Globus pallidus (tissue), 1 donor: ENCODE results near the gene ATOH8.
"Not testable (repeated sequence)": the region's sequence is repeated elsewhere in the genome, so short reads cannot be mapped to it uniquely, and the experiment has no call there.

Source experiments
- DNase-seq: peaks from one replicate; pipeline ENCODE4 v3.0.0-alpha.2; 2015; ENCODE audit warnings: low spot score

ATOH8 gene

DNA sequence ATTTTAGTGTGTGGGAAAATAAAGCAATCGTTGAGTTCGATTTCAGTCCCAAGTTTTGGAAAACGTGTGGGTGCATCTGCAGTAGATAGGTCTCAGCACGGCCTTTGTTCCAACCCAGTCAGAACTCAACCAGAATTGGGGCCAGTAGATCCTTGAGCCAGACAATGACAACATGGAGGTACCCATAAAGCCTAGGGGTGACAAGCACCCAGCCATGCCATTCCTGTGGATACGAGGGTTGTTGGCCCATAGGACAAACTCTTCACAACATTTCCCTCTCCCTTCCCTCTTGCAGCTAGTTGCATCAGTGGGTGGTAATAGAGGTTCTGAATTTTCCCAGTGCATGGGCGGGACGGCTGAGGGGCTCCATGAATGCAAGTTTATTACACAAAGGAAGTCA, 74.9 kb downstream of the ATOH8 start:
- DNase-seq: no peak

DNA sequence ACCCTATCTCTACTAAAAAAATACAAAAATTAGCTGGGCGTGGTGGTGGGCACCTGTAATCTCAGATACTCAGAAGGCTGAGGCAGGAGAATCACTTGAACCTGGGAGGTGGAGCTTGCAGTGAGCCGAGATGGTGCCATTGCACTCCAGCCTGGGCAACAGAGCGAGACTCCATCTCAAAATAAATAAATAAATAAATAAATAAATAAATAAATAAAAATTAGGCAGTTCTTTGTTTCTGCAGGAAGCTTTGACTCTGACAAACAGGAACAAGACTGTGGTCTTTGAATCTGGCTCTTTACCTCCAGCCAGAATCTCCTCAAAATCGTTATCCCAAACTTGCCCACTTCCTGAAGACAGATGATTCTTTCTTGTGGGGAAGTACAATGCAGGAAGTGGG, 75.6 kb downstream of the ATOH8 start:
- not testable (repeated sequence) for DNase-seq

DNA sequence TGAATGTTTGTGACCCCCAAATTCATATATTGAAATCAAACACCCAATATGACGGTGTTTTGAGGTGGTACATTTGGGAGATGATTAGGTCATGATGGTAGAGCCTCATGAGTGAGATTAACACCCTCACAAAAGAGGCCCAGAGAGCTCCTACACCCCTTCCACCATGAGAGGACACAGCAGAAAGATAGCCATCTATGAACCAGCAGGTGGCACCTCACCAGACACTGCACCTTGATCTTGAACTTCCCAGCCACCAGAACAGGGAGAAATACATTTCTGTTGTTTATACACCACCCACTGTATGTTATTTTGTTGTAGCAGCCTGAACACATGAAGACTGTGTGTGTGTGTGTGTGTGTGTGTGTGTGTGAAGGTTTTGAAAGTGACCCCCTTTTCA, 76.9 kb downstream of the ATOH8 start:
- DNase-seq: no peak

DNA sequence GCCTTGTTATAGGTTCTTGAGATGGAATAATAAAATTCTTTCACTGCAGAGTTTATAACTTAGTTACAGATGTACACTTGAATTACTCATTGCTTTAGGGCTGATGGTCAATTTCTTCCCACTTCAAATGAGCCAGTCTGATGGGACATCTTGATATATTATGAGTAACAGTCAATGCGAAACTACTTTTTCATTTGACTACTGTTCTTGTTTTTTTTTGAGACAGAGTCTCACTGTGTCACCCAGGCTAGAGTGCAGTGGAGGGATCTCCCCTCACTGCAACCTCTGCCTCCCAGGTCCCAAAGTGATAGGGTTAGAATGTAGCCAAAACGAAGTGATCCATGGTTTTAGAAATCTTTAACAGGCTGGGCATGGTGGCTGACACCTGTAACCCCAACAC, 77.9 kb downstream of the ATOH8 start:
- DNase-seq: no peak

GRCh38 chr2:85834466-85834865, 80.7 kb downstream of the ATOH8 start:
- no peak for DNase-seq
